A549 treated with RU486 at 1 μM for 4 hours (cell line): ENCODE data around the gene TAGAP. TPM values are rescaled to one million over a fixed set of nuclear protein-coding genes. Genes with fewer than 3 reads are reported as not detected.

Source experiments
- total RNA-seq: library from RNA; stranded (reverse); fragments of 200-300 nt; extraction: Qiagen RNA extraction; gene quantifications from 5 replicates; pipeline ENCODE4 v1.2.3, GENCODE V29; 2022; ENCODE audit warnings: low read depth

Gene TAGAP, protein sequence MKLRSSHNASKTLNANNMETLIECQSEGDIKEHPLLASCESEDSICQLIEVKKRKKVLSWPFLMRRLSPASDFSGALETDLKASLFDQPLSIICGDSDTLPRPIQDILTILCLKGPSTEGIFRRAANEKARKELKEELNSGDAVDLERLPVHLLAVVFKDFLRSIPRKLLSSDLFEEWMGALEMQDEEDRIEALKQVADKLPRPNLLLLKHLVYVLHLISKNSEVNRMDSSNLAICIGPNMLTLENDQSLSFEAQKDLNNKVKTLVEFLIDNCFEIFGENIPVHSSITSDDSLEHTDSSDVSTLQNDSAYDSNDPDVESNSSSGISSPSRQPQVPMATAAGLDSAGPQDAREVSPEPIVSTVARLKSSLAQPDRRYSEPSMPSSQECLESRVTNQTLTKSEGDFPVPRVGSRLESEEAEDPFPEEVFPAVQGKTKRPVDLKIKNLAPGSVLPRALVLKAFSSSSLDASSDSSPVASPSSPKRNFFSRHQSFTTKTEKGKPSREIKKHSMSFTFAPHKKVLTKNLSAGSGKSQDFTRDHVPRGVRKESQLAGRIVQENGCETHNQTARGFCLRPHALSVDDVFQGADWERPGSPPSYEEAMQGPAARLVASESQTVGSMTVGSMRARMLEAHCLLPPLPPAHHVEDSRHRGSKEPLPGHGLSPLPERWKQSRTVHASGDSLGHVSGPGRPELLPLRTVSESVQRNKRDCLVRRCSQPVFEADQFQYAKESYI
- not detected in 5 replicates for total RNA-seq

DNA sequence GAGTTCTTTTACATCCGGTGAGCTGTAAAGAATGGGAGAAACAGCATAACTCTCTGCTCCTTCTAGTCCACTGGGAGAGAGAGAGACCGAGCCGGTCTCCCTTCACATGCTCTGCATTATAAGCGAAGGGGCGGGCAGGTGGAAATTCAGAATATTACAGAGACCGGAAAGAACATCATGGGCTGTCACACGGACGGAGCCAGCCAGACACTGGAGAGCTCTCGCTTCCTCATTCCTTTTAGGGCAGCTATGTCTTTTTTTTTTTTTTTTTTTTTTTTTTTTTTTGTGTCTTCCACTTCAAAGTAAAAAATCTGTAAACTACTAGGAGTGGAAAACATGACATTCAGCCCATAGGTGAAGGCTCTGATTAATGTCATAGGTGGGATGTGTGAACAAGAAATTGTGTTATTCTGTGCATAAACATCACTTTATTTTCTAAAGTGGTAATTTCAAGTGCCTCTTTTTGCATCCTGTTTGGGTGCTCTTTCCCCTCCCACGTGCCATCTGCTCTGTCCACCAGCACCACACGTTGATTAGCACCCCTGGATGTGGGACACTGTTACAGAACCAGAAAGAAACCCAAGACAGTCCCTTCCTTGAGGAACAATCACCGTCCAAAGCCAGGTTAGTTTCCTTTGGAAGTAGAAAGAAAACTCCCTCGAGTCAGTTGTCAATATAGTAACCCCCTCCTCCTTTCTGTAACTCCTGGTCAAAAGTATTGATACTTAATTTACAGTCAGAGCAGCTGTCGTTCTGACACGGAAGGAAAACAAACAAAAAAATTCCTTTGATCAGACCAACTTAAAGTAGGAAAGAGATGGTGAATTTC lies at the start of gene TAGAP:
TAGAP (minus strand) TSS at position 93 of the 829 bp plus-strand sequence. CDS start 845 bp downstream, outside the sequence.

DNA sequence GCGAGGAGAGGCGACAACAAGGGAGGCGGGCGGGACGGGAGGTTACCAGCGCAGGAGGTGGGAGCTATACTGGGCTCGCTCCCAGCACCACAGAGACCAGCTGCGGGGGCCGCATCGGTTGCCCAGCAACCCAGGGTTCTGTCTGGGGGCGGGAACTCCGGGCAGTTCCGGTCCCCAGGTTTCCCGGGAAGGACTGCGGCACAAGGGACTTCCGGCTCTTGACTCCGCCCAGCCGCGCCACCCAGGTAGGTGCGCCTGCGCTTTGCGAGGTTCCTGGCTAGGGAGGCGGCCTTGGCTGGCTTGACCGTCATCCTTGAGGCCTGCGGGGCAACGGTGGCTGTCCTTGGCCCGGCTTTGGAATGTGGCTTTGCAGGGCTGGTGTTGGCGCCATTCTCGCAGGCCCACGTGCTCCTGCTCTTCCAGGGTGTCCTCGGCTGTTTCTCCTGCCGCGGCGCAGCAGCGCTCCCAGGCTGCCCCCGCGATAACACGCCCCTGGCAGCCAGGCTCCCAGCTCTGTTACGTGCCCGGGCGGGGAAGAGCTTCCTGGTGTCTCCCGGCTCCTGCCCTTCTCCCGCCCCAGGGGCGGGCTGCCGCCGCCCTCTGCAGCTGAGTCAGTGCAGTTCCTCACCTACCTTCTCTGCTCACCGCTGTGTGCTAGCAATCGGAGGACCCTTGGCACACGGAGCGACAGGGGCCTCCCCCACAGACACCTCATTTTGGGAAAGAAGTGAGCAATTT lies 45.0 kb downstream of the TAGAP start, which contains the start of gene RSPH3:
RSPH3 (minus strand) TSS at position 537 of the 738 bp plus-strand sequence. CDS start 652 bp downstream, outside the sequence.

Other genes starting within 250 kb of the TAGAP start
- 268 to 316 TPM (median 288 TPM) in 5 replicates for gene EZR, start 225.6 kb downstream of the TAGAP start, total RNA-seq
- gene RSPH3, start 44.8 kb downstream of the TAGAP start, total RNA-seq: 3.4 to 5.5 TPM (median 4.6 TPM) in 5 replicates
- gene FNDC1, start 124.4 kb upstream of the TAGAP start, total RNA-seq: 0.05 to 0.23 TPM (median 0.09 TPM) in 5 replicates